AG04450 (cell line): Measurements from ENCODE around the gene FKBP7. TPM values are rescaled to one million over a fixed set of nuclear protein-coding genes. Genes with fewer than 3 reads are reported as not detected.

Experiments used
- CTCF ChIA-PET: fragments of 300-600, 350-600 bp; formaldehyde crosslinking; extraction: SDS; loops from one replicate; lab custom pipeline; 2022; ENCODE audit warnings: antibody characterized with exemption, inconsistent platforms; lab: Charles Lee
- POLR2A ChIA-PET: fragments of 350-600 bp; formaldehyde crosslinking; extraction: SDS; loops from one replicate; lab custom pipeline; 2021; ENCODE audit warnings: antibody characterized with exemption, inconsistent platforms; lab: Yijun Ruan, JAX
- DNase-seq: peaks from one replicate; pipeline ENCODE4 v3.0.0-alpha.2; 2011; ENCODE audit warnings: low read depth, low spot score
- H3K27ac ChIP-seq: one replicate; pipeline ENCODE4 v1.5.1; 2012; ENCODE audit warnings: low read depth, low read length, control low read depth
- H3K27me3 ChIP-seq: one replicate; pipeline ENCODE4 v1.6.0; 2012; ENCODE audit warnings: low read length; ENCODE audit not compliant: control insufficient read depth, insufficient read depth
- H3K4me3 ChIP-seq: 2 replicates; pipeline ENCODE4 v1.5.1; 2011; ENCODE audit warnings: mild to moderate bottlenecking, low read depth, low read length, control low read depth
- H3K9me3 ChIP-seq: 2 replicates; pipeline ENCODE4 v1.5.1; 2012; ENCODE audit warnings: low read length; ENCODE audit not compliant: control insufficient read depth, insufficient read depth
- polyA plus RNA-seq: library from polyadenylated mRNA; depleted of rRNA; stranded (reverse); fragments of >200 nt; gene quantifications from 2 replicates; pipeline ENCODE4 v1.2.3, GENCODE V29; 2011
- TF ChIP-seq, protein P1 (sequence below): IDR thresholded peaks from 2 replicates; pipeline ENCODE4 v1.5.1; 2011; ENCODE audit warnings: low read depth, low read length, control low read depth, inconsistent platforms

The FKBP7 gene
- polyA plus RNA-seq, 1 experiment = 162 TPM

DNA sequence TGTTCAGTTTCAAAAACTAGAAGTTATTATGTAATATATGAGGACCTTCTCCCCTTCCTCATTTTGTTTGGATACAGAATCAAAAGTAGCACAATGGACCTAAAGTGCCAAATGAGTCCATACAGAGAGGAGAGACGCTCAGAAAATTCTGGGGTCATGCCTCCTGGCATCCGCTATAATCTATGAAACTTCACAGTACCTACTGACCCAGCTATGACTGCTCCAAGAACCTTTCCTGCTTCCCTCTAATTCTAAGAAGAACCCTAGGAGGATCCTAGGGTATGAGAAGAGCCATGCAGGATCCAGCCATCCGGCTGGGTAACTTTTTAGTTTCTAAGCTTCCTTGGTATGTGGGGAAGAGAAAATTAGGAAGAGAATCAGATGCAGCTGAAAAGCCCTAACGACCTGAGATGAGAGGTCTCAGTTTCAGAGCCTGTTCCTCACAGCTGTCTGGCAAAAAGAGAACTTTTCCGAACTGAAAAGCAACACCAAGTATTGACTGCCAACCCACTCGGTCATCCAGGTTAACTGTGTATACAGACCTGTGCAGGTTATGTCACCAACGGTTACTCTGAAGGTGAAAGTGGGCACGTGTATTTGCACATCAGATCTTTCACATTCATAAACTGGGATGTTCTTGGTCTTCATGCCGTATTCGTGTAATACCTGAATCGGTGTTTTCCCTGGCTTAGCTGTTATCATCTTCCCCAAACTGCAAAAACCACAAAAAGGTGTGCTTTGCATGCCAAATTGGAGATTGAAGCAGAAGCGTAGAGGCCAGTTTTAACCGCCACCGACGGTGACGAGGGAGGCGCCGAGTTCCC lies 28.5 kb downstream of the FKBP7 start:
- POLR2A ChIA-PET = interaction anchor here (0.6 kb wide), 1 partner anchor 15 kb away, joined by 9 read pairs; no protein-coding TSS in a partner anchor

DNA sequence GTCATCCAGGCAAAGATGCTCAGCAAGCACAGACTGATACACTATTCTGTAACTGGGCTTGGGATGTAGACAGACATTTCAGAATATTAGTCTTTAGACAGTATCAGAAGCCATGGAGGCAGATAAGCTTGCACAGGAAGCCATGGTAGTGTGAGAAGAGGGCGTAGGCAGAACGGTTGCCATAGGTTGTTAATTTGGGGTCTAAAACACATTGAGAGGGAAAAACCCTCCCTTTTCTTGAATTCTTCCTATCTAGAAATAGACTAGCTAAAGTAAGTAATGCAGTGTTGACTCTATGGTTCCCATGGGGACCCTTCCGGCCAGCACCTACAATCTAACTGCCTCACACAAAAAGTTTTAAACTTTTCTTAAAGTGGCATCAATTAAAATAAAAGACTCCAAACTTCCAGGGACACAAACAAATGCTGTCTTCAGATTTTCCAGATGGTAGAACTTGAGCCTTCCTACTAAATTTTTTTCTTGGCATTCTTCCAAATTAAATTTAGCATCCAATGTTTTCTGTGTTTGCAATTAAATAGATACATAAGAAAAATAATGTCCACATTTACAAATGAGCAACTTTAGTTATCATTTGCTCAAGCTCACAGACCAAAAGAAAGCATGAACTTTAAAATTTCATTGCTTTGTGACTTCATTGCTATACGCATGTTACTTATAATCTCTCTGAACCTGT lies 29.3 kb downstream of the FKBP7 start:
- Histone ChIP-seq H3K4me3 (no peak overlapping the region; the same call in 1 of the 2 replicates), H3K27me3 (no peaks in the 10 kb centered on the region), H3K9me3 (no peaks in the 10 kb centered on the region; the same call in 1 of the 2 replicates), H3K27ac (no peak overlapping the region)
- DNase-seq = no peak
- POLR2A ChIA-PET = interaction anchor here (0.6 kb wide), 1 partner anchor 14 kb away, joined by 9 read pairs; no protein-coding TSS in a partner anchor
- TF ChIP-seq, protein P1, sequence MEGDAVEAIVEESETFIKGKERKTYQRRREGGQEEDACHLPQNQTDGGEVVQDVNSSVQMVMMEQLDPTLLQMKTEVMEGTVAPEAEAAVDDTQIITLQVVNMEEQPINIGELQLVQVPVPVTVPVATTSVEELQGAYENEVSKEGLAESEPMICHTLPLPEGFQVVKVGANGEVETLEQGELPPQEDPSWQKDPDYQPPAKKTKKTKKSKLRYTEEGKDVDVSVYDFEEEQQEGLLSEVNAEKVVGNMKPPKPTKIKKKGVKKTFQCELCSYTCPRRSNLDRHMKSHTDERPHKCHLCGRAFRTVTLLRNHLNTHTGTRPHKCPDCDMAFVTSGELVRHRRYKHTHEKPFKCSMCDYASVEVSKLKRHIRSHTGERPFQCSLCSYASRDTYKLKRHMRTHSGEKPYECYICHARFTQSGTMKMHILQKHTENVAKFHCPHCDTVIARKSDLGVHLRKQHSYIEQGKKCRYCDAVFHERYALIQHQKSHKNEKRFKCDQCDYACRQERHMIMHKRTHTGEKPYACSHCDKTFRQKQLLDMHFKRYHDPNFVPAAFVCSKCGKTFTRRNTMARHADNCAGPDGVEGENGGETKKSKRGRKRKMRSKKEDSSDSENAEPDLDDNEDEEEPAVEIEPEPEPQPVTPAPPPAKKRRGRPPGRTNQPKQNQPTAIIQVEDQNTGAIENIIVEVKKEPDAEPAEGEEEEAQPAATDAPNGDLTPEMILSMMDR = no peak
- CTCF ChIA-PET = interaction anchor here (1.5 to 4.7 kb wide), 4 partner anchors 30 to 337 kb away, joined by 5 to 20 read pairs (median 6); partner anchors contain the start of gene RBM45

More for the DNA sequence above, 28.5 kb downstream of the FKBP7 start:
- peak overlapping the region; percentile 86 for H3K4me3 ChIP-seq
- CTCF ChIA-PET = interaction anchor here (1.5 to 4.7 kb wide), 4 partner anchors 31 to 338 kb away, joined by 5 to 20 read pairs (median 6); partner anchors contain the start of gene RBM45
- H3K27me3 ChIP-seq = no peaks in the 10 kb centered on the region
- DNase-seq = no peak
- no peak overlapping the region for H3K27ac ChIP-seq
- no peaks in the 10 kb centered on the region; the same call in 1 of the 2 replicates for H3K9me3 ChIP-seq
- TF ChIP-seq, protein P1 = no peak

DNA sequence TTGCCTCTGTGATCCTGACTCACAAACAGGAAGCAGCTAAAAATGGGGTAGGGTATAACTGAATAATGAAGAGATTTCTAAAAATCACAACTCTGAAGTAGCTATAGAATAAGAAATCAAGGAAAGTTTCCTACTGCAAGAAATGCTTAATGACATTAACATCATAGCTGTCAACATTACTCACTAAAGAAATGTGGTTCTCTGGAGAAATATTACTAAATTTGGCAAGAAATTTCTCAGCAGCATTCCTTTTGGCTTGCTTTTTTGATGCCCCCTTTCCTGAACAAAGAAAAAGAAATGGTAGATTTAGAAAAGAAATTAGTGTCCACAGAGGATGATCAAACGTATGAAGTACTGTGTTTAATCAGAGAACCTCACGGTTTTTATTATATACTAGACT lies 37.0 kb downstream of the FKBP7 start:
- CTCF ChIA-PET = interaction anchor here (1.2 to 2.4 kb wide), 3 partner anchors 22 to 329 kb away, joined by 4 to 11 read pairs (median 7); partner anchors contain the start of gene RBM45
- no peak overlapping the region for H3K27ac ChIP-seq
- TF ChIP-seq, protein P1 = no peak
- DNase-seq = no peak
- POLR2A ChIA-PET = interaction anchor here (0.6 to 0.7 kb wide), 2 partner anchors 10 to 113 kb away, joined by 4 read pairs; partner anchors contain the start of genes PJVK and PRKRA
- no peak overlapping the region for H3K4me3 ChIP-seq
- H3K9me3 ChIP-seq = no peaks in the 10 kb centered on the region
- H3K27me3 ChIP-seq = no peaks in the 10 kb centered on the region

DNA sequence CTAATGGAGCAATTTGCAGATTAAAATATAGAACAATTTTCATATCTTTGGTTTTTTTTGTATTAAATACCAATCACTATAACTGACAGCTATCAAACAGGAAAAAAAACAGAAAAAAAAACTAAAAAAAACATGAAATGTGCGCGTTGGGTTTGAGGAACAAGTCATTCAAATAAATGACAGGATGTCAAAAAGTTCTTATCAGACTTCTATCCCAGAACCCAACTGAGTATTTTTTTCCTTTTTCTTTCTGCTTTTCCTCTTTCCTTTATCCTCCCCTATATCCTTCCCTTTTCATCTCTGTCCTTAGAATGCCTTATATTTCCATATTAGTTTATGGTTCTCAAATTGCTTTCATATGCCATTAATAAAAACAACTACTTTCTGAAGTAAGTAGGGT lies 41.7 kb downstream of the FKBP7 start:
- DNase-seq = no peak
- TF ChIP-seq, protein P1 = no peak
- Histone ChIP-seq H3K9me3 (no peaks in the 10 kb centered on the region), H3K27ac (no peak overlapping the region), H3K4me3 (no peak overlapping the region), H3K27me3 (no peaks in the 10 kb centered on the region)
- POLR2A ChIA-PET = no interaction called here
- CTCF ChIA-PET = interaction anchor here (0.6 to 1.9 kb wide), 3 partner anchors 22 to 226 kb away, joined by 3 to 7 read pairs (median 4); no protein-coding TSS in a partner anchor
